ENCODE data around the gene ZNF511.

DNA sequence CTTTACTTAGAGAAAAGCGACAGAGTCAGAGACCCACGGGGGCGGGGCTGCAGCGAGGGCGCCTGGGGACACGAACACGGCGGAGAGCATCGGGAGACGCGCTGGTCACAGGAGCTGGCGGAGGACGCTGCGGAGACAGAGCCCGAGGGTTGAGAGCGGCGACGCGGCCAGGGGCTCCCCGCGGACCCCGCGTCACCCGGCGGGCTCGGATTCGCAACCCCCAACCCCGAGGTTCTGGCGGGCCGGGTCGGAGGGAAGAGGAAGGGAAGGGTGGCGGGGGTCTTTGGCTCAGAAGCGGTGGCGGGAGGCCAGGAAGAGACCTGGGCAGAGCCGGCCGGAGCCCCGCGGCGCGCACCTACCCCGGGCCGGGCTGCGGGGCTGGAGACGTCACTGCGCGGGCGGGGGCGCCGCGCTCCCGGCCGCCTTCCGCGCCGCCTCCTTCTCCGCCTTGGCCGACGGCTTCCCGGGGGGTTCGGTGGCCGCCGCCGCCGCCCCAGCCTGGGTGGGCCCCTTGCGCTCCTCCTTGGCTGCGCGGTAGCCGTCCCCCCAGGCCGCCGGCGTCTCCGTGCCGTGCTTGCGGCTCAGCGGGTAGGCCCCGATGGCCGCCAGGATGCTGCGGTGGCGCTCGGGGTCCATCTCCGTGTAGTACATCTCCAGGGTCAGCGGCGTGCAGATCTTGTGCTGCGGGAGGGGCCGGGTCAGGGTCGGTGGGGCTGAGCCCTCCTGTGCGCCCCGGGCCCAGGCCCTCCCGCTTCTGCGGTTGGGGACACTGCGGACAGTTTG, 16.9 kb downstream of the ZNF511 start:
- TF ChIP-seq, protein P1, sequence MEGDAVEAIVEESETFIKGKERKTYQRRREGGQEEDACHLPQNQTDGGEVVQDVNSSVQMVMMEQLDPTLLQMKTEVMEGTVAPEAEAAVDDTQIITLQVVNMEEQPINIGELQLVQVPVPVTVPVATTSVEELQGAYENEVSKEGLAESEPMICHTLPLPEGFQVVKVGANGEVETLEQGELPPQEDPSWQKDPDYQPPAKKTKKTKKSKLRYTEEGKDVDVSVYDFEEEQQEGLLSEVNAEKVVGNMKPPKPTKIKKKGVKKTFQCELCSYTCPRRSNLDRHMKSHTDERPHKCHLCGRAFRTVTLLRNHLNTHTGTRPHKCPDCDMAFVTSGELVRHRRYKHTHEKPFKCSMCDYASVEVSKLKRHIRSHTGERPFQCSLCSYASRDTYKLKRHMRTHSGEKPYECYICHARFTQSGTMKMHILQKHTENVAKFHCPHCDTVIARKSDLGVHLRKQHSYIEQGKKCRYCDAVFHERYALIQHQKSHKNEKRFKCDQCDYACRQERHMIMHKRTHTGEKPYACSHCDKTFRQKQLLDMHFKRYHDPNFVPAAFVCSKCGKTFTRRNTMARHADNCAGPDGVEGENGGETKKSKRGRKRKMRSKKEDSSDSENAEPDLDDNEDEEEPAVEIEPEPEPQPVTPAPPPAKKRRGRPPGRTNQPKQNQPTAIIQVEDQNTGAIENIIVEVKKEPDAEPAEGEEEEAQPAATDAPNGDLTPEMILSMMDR (IDR thresholded peaks at IDR 0.05; ENCODE audit: insufficient read depth, low read depth, low read length) = no peak
- TF ChIP-seq EZH2 (IDR thresholded peaks at IDR 0.05; ENCODE audit: insufficient read depth, low read length) = peak; percentile 99
